Stomach (tissue), 9 donors: ENCODE data around the gene PEAK1. TPM values are rescaled to one million over a fixed set of nuclear protein-coding genes. Genes with fewer than 3 reads are reported as not detected.

Experiments used
- DNase-seq, 2 donors: peaks; one replicate each; pipeline versions ENCODE4 v3.0.0 to v3.0.0-alpha.2; 2013 to 2019
- H3K27ac ChIP-seq, 5 donors: fragments of 200-600 bp in 4 of 5; sonication (generic) in 4 of 5; one replicate each; pipeline ENCODE4 v1.5.1; 2013 to 2019; ENCODE audit warnings: mild to moderate bottlenecking in 1 of 5, moderate library complexity in 1 of 5
- H3K27me3 ChIP-seq, 3 donors: fragments of 200-600 bp; sonication (generic); one replicate each; pipeline ENCODE4 v1.5.1; 2017 to 2019; ENCODE audit warnings: mixed run types in 1 of 3
- H3K36me3 ChIP-seq, 4 donors: fragments of 200-600 bp; sonication (generic); 1 replicate in 3 of 4; 2 replicates in 1 of 4; pipeline ENCODE4 v1.5.1; 2016 to 2019
- H3K4me1 ChIP-seq, 4 donors: fragments of 200-600 bp; sonication (generic); one replicate each; pipeline ENCODE4 v1.5.1; 2016 to 2019
- H3K4me3 ChIP-seq, 4 donors: fragments of 200-600 bp; sonication (generic) in 3 of 4; one replicate each; pipeline ENCODE4 v1.5.1; 2016 to 2019; ENCODE audit warnings: mild to moderate bottlenecking in 1 of 4
- H3K9me3 ChIP-seq, 4 donors: fragments of 200-600 bp; sonication (generic); one replicate each; pipeline ENCODE4 v1.5.1; 2016 to 2019
- EP300 ChIP-seq: sonication (generic); formaldehyde crosslinking; IDR thresholded peaks from one replicate; pipeline ENCODE4 v1.6.1; 2017; ENCODE audit warnings: antibody characterized with exemption
- POLR2A ChIP-seq, 4 donors: fragments of 450-650 bp; IDR thresholded peaks; one replicate each; pipeline ENCODE4 v1.6.1; 2016; ENCODE audit warnings: antibody characterized with exemption in 4 of 4, control low read depth in 2 of 4, mild to moderate bottlenecking in 1 of 4, moderate library complexity in 1 of 4
- POLR2AphosphoS5 ChIP-seq, 3 donors: sonication (generic); formaldehyde crosslinking; IDR thresholded peaks; one replicate each; pipeline ENCODE4 v1.6.1; 2016; ENCODE audit warnings: antibody characterized with exemption in 3 of 3
- WGBS, 5 donors: extraction: QIAGEN DNeasy Blood & Tissue Kit in 3 of 5; methylation state at CpG; one replicate each; pipeline versions ENCODE4 v1.1.5 to v1.1.7; 2013 to 2018; 5-methylcytosine and 5-hydroxymethylcytosine counted together
- intact Hi-C: fragments of 100-400 bp; cut with DNase I; formaldehyde crosslinking; loops from one replicate; pipeline ENCODE4 v1.15.1; 2023; ENCODE audit warnings: low total_unique reads
- polyA plus RNA-seq, 3 donors: library from polyadenylated mRNA; stranded (reverse); fragments of 200-250 nt; gene quantifications; one replicate each; pipeline ENCODE4 v1.2.3, GENCODE V29; 2013
- total RNA-seq, 5 donors: library from RNA; depleted of rRNA; stranded (reverse); fragments of >200 nt; gene quantifications; one replicate each; pipeline versions ENCODE4 v1.1.0 to v1.2.3, GENCODE V29; 2014 to 2016
- TF ChIP-seq, protein P1 (sequence below), 7 experiments: fragments of 450-650 bp in 4 of 7; fragments of 200-600 bp in 3 of 7; sonication (generic) in 3 of 7; IDR thresholded peaks; one replicate each; pipeline ENCODE4 v1.5.1; 2016 to 2019; ENCODE audit warnings: antibody characterized with exemption in 7 of 7, control low read depth in 2 of 7, mild to moderate bottlenecking in 1 of 7
- donor health status: healthy with polysubstance abuse.
- donor health status: Bipolar disorder and iron deficiency.
- donor health status: healthy.

Gene PEAK1
- total and polyA plus RNA-seq, 8 donors, result 1.7 to 72.5 (median 19.4) TPM

DNA sequence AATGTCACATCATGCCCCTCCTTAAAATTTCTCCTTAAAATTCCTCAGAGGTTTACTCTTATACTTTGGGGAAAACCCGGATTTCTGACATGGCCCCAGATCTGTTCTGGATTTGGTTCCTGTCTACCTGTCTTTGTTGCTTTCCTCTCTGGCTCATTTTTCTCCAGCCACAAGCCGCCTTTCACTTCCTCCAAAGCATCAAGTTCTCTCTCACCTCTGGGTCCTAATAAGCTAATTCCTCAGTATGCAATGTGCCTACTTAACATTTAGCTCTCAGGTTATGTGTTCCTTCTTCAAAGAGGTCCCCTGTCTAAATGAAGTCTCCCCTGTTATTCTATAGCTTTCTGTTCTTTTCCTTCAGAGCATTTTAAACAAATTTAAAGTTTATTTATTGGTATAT lies 16.9 kb upstream of the PEAK1 start:
- no peaks in the 10 kb centered on the region for H3K9me3 ChIP-seq
- 88 to 100% (median 90%) methylated on average over 2 of the region's 2 CpGs for WGBS, 5 donors
- H3K36me3 ChIP-seq, result no peaks in the 10 kb centered on the region
- H3K27me3 ChIP-seq, result no peaks in the 10 kb centered on the region
- no peak for DNase-seq
- H3K4me3 ChIP-seq, result no peak overlapping the region
- intact Hi-C loops, result no loop called here
- peaks cover 5 to 30% (median 13%) of the 10 kb centered on the region in 4 donors for H3K4me1 ChIP-seq
- H3K27ac ChIP-seq, result no peak overlapping the region
- TF ChIP-seq, protein P1, sequence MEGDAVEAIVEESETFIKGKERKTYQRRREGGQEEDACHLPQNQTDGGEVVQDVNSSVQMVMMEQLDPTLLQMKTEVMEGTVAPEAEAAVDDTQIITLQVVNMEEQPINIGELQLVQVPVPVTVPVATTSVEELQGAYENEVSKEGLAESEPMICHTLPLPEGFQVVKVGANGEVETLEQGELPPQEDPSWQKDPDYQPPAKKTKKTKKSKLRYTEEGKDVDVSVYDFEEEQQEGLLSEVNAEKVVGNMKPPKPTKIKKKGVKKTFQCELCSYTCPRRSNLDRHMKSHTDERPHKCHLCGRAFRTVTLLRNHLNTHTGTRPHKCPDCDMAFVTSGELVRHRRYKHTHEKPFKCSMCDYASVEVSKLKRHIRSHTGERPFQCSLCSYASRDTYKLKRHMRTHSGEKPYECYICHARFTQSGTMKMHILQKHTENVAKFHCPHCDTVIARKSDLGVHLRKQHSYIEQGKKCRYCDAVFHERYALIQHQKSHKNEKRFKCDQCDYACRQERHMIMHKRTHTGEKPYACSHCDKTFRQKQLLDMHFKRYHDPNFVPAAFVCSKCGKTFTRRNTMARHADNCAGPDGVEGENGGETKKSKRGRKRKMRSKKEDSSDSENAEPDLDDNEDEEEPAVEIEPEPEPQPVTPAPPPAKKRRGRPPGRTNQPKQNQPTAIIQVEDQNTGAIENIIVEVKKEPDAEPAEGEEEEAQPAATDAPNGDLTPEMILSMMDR (IDR thresholded peaks at IDR 0.05), result no peak
- no peak for TF ChIP-seq POLR2A (IDR thresholded peaks at IDR 0.05)
- TF ChIP-seq POLR2AphosphoS5 (IDR thresholded peaks at IDR 0.05), result no peak

- H3K9me3 ChIP-seq, result no peaks in the 10 kb centered on the region
- H3K27ac ChIP-seq, result no peak overlapping the region
- DNase-seq, result no peak
- no peak overlapping the region for H3K4me3 ChIP-seq
- WGBS, 5 donors, result 78 to 89% (median 84%) methylated on average over 2 of the region's 2 CpGs
- TF ChIP-seq, protein P1 (IDR thresholded peaks at IDR 0.05), result no peak
- TF ChIP-seq EP300, result no peak
- no peak for TF ChIP-seq POLR2A (IDR thresholded peaks at IDR 0.05)
- no peak for TF ChIP-seq POLR2AphosphoS5 (IDR thresholded peaks at IDR 0.05)
- intact Hi-C loops, result no loop called here
- H3K4me1 ChIP-seq, result peaks cover 0 to 19% (median 8%) of the 10 kb centered on the region in 4 donors
- H3K27me3 ChIP-seq, result no peaks in the 10 kb centered on the region
- no peaks in the 10 kb centered on the region for H3K36me3 ChIP-seq
Observed at GRCh38 chr15:77430652-77431051, 10.7 kb upstream of the PEAK1 start.

- H3K27me3 ChIP-seq, result no peaks in the 10 kb centered on the region
- H3K4me3 ChIP-seq, result no peak overlapping the region
- TF ChIP-seq EP300 (no peak), POLR2A (IDR thresholded peaks at IDR 0.05) (no peak), POLR2AphosphoS5 (IDR thresholded peaks at IDR 0.05) (no peak)
- TF ChIP-seq, protein P1 (IDR thresholded peaks at IDR 0.05), result no peak
- DNase-seq, result no peak
- intact Hi-C loops, result no loop called here
- no peak overlapping the region for H3K27ac ChIP-seq
- no peaks in the 10 kb centered on the region for H3K9me3 ChIP-seq
- peaks cover 0 to 24% (median 7%) of the 10 kb centered on the region in 4 donors for H3K4me1 ChIP-seq
- WGBS, 5 donors, result 64 to 76% (median 67%) methylated on average over 2 of the region's 2 CpGs
- no peaks in the 10 kb centered on the region for H3K36me3 ChIP-seq
Observed at GRCh38 chr15:77430213-77430612, 10.3 kb upstream of the PEAK1 start.

DNA sequence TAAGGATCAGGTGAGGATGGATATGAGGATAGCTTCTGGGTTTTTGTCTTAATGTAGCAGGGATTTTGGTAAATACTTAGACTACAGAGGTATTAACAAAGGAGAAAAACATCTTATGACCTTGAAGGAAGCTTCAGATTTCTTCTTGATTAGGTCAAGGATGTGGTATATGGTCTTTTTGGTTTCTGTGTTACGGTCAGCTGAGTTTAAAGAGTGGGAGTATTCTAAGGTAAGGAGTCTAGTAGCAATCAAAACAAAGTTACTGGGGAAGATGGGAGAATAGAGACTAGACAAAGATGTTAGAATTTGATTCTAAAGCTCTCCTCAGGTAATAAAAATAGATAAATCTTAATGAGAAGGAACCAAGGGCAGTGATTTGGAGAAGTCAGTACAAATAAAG lies 7.0 kb upstream of the PEAK1 start:
- WGBS, 5 donors, result 71 to 96% (median 81%) methylated on average over 1 of the region's 1 CpG
- DNase-seq, result no peak
- intact Hi-C loops, result no loop called here
- TF ChIP-seq POLR2A (IDR thresholded peaks at IDR 0.05), result no peak
- TF ChIP-seq, protein P1 (IDR thresholded peaks at IDR 0.05), result no peak
- TF ChIP-seq EP300, result no peak
- TF ChIP-seq POLR2AphosphoS5 (IDR thresholded peaks at IDR 0.05), result no peak
- Histone ChIP-seq H3K36me3 (no peaks in the 10 kb centered on the region), H3K27ac (no peak overlapping the region), H3K4me3 (no peak overlapping the region), H3K27me3 (no peaks in the 10 kb centered on the region), H3K9me3 (no peaks in the 10 kb centered on the region), H3K4me1 (peaks cover 7 to 54% (median 28%) of the 10 kb centered on the region in 4 donors)
